ENCODE data around the gene ZNF414.

ZNF414 gene

DNA sequence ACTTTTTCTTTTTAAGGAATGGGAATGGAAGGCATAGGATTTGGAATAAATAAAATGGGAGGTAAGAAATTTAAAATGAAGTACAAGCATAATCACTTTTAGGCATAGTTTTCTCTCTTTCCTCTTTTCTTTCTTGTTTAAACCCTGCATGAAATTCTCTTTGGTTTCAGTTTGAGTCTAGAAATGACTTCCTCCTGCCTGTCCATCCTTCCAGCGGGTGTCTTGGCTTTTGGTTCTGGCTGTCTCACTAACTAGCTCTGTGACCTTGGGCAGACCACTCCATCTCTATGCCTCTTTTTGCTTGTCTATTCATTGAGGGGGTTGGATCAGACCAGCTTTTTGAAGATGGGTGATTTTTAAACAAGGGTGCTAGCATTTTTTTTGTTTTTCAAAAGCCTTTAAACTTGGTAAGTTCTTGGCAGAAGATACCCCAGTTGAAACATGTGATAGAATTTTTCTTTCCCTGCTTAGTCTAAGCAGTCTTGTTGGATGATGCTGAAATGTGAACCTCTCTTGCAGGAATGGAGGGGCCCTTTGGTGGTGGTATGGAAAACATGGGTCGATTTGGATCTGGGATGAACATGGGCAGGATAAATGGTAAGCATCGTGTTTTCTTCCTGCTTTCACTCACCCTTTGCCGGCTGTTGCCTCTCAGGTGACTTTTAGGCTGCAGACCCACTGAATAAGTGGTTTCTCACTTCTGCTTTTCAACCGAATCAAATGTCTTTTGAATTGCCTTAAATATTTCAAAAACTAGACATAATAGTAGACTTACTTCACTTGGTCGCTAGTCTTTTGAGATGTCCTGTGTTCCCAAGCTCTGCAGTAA lies 40.1 kb downstream of the ZNF414 start:
- POLR2A ChIA-PET, result no interaction called here
- CTCF ChIA-PET, result interaction anchor here (0.6 to 1.3 kb wide), 3 partner anchors 24 to 120 kb away, joined by 3 to 6 read pairs (median 4); no protein-coding TSS in a partner anchor
- H3K4me3 ChIP-seq (ENCODE audit: low read depth, low read length), result no peak overlapping the region
- DNase-seq (ENCODE audit: low read depth, low spot score), result no peak
- TF ChIP-seq, protein P1, sequence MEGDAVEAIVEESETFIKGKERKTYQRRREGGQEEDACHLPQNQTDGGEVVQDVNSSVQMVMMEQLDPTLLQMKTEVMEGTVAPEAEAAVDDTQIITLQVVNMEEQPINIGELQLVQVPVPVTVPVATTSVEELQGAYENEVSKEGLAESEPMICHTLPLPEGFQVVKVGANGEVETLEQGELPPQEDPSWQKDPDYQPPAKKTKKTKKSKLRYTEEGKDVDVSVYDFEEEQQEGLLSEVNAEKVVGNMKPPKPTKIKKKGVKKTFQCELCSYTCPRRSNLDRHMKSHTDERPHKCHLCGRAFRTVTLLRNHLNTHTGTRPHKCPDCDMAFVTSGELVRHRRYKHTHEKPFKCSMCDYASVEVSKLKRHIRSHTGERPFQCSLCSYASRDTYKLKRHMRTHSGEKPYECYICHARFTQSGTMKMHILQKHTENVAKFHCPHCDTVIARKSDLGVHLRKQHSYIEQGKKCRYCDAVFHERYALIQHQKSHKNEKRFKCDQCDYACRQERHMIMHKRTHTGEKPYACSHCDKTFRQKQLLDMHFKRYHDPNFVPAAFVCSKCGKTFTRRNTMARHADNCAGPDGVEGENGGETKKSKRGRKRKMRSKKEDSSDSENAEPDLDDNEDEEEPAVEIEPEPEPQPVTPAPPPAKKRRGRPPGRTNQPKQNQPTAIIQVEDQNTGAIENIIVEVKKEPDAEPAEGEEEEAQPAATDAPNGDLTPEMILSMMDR (IDR thresholded peaks at IDR 0.05; ENCODE audit: insufficient read depth, low read length, missing control alignments), result no peak

DNA sequence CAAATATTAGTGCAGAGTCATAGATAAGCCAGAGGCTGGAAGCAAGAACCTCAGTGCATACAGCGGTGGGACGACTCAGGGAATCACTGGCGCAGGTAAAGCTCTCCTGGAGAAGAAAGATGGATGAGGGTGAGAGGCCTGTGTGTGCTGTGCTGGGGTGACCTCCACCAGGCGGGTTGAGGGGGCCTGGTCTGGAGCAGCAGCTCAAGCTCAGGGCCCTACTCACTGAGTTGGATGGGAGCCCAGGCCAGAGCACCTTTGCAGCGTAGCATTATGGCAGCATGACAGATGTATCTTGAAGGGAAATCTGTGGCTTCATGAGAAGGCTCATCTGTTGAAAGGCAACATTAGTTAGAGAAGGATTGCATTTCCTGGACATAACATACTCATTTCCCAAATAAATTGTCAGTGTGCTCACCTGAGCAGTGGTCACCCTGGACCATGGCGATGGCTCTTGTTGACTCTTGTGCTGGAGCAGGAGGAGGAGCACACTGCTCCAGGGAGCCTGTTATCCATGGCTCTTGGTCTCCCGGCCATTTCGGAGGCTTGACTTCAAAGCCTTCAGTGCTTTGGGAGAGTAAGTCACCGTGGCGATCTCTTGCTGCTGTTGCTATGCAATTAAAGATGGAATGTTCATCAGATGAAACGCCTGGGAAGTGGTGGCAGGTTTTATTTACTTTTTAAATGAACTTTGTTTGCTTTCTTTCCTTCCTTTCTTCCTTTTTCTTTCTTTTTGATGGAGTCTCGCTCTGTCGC lies 44.2 kb downstream of the ZNF414 start:
- TF ChIP-seq, protein P1 (IDR thresholded peaks at IDR 0.05; ENCODE audit: insufficient read depth, low read length, missing control alignments), result no peak
- CTCF ChIA-PET, result interaction anchor here (1.0 to 4.5 kb wide), 3 partner anchors 12 to 116 kb away, joined by 3 to 27 read pairs (median 4); no protein-coding TSS in a partner anchor
- POLR2A ChIA-PET, result interaction anchor here (0.7 kb wide), 1 partner anchor 10 kb away, joined by 3 read pairs; no protein-coding TSS in a partner anchor
- DNase-seq (ENCODE audit: low read depth, low spot score), result no peak
- H3K4me3 ChIP-seq (ENCODE audit: low read depth, low read length), result no peak overlapping the region

DNA sequence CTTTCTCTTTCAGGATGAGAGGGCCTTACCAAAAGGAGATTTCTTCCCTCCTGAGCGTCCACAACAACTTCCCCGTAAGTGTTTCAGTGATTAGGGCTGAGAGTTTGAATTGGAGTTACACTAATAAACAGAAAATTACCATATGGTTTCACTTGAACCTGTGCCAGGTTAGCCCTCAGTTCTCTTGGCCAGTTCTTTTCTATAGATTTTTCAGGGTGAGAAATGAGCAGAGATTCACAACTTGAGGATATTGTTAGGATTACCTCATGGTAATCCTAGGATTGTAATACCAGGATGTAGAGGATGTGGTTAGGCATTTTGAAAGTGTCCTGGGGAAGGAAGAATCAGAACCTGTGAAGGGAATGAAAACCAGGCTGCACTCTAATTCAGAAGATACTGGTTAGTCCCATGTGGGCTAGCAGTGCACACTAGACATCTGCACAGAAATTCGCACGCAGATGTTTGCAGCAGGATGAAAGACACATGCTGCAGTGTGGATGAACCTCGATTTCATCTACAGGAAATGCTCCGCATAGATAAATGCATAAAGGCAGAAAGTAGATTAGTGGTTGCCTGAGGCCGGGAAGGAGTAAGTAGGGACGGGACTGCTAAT lies 45.1 kb downstream of the ZNF414 start:
- DNase-seq (ENCODE audit: low read depth, low spot score), result no peak
- CTCF ChIA-PET, result interaction anchor here (1.0 to 4.5 kb wide), 2 partner anchors 38 to 115 kb away, joined by 3 to 27 read pairs; no protein-coding TSS in a partner anchor
- no peak overlapping the region for H3K4me3 ChIP-seq (ENCODE audit: low read depth, low read length)
- TF ChIP-seq, protein P1 (IDR thresholded peaks at IDR 0.05; ENCODE audit: insufficient read depth, low read length, missing control alignments), result no peak
- POLR2A ChIA-PET, result interaction anchor here (0.7 kb wide), 1 partner anchor 9 kb away, joined by 3 read pairs; no protein-coding TSS in a partner anchor

DNA sequence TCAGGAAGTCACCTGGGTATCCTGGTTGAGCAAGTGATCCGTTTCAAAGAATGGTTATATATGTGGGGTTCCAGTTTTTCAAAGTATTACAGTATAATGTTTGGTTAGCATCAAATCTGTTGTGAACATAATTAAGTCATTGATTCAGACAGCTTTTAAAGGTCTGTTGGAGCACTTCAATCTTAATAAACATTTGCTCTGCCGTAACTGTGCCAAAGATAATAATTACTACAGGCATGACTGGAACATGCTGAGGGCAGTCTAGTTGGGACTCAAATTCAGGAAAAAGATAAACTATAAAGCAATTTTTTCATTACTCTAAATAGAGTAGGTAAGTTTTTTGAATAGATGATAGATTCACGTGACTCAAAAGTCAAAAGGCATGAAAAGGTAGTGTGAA lies 45.8 kb downstream of the ZNF414 start:
- CTCF ChIA-PET, result interaction anchor here (4.5 kb wide), 1 partner anchor 114 kb away, joined by 27 read pairs; no protein-coding TSS in a partner anchor
- DNase-seq (ENCODE audit: low read depth, low spot score), result no peak
- TF ChIP-seq, protein P1 (IDR thresholded peaks at IDR 0.05; ENCODE audit: insufficient read depth, low read length, missing control alignments), result no peak
- no peak overlapping the region for H3K4me3 ChIP-seq (ENCODE audit: low read depth, low read length)
- POLR2A ChIA-PET, result no interaction called here

DNA sequence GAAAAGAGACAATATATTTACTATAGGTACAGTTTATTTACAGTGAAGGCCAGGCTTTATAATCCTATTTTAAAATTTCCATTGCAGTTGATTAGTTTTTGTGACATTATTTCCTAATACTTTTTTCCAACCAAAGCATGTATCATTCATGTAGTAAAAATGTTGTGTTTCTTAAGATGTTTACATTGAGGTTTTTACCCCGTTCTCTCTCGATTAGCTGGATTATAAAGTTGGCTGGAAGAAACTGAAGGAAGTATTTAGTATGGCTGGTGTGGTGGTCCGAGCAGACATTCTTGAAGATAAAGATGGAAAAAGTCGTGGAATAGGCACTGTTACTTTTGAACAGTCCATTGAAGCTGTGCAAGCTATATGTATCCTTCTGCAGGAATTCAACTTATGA lies 47.9 kb downstream of the ZNF414 start:
- ChIA-PET CTCF (interaction anchor here (1.0 to 1.3 kb wide), 2 partner anchors 111 to 113 kb away, joined by 3 read pairs; no protein-coding TSS in a partner anchor), POLR2A (no interaction called here)
- no peak overlapping the region for H3K4me3 ChIP-seq (ENCODE audit: low read depth, low read length)
- TF ChIP-seq, protein P1 (IDR thresholded peaks at IDR 0.05; ENCODE audit: insufficient read depth, low read length, missing control alignments), result no peak
- DNase-seq (ENCODE audit: low read depth, low spot score), result no peak
